Measurements from ENCODE around the gene ZBTB43. TPM values are rescaled to one million over a fixed set of nuclear protein-coding genes. Genes with fewer than 3 reads are reported as not detected.
A peak's percentile ranks its signal among the peaks of the same experiment; 100 is the strongest.

The ZBTB43 gene
- total RNA-seq, 1 donor from 2014 or later, result 17.7 TPM

DNA sequence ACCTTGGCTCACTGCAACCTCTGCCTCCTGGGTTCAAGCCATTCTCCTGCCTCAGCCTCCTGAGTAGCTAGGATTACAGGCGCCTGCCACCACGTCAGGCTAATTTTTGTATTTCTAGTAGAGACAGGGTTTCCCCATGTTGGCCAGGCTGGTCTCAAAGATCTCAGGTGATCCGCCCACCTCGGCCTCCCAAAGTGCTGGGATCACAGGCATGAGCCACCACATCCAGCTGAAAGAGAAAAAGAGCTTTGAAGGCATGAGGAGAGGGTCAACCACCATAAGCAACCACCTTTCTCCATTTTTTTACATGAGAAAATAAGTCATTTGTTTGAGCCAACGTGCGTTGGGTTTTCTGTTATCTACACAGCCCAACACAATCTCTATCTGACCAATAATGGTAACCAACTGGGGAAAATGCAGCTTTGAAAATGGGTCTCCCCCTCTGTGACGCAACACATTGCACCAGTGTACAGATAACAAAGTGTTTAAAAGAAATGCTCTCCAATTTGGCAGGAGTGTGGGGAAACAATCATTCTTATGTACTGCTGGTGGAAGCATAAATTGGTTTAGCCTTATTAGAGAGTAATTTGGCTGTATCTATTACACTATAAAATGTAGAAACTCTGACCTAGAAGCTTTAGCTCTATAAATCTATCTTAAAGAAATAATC is 45.8 kb upstream of the ZBTB43 start:
- TF ChIP-seq, protein P1, sequence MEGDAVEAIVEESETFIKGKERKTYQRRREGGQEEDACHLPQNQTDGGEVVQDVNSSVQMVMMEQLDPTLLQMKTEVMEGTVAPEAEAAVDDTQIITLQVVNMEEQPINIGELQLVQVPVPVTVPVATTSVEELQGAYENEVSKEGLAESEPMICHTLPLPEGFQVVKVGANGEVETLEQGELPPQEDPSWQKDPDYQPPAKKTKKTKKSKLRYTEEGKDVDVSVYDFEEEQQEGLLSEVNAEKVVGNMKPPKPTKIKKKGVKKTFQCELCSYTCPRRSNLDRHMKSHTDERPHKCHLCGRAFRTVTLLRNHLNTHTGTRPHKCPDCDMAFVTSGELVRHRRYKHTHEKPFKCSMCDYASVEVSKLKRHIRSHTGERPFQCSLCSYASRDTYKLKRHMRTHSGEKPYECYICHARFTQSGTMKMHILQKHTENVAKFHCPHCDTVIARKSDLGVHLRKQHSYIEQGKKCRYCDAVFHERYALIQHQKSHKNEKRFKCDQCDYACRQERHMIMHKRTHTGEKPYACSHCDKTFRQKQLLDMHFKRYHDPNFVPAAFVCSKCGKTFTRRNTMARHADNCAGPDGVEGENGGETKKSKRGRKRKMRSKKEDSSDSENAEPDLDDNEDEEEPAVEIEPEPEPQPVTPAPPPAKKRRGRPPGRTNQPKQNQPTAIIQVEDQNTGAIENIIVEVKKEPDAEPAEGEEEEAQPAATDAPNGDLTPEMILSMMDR (IDR thresholded peaks at IDR 0.05), result no peak
- Mint-ChIP-seq H3K4me3 (ENCODE audit: unreplicated experiment) (no peak overlapping the region), H3K27me3 (ENCODE audit: low read depth) (peaks cover 15% of the 10 kb centered on the region), H3K27ac (ENCODE audit: unreplicated experiment) (no peak overlapping the region), H3K4me1 (ENCODE audit: low read depth) (peaks cover 4% of the 10 kb centered on the region), H3K36me3 (ENCODE audit: low read depth) (no peaks in the 10 kb centered on the region), H3K9me3 (ENCODE audit: low read depth) (no peaks in the 10 kb centered on the region)
- DNase-seq (ENCODE audit: low spot score), result no peak

DNA sequence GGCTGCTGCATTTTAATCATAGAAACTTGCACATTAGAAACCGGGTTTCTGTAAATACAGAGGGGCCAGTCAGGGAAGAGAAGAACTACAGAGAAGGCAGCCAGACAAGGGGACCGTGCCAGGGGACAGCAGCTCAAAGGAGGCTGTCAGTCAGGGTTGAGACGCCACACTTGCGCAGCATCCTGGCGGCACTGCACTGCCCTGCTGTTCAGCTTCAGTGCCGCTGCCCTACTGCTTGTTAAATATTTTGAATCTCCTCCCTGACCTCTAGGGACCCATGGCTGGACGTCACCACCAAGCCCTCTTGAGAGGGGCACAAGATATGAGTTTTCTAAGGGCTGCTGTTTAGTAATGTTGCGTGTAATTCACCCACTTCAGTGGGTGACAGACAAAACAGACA is 43.6 kb upstream of the ZBTB43 start:
- Mint-ChIP-seq H3K27me3 (ENCODE audit: low read depth) (peaks cover 9% of the 10 kb centered on the region), H3K4me1 (ENCODE audit: low read depth) (peaks cover 4% of the 10 kb centered on the region), H3K27ac (ENCODE audit: unreplicated experiment) (no peak overlapping the region), H3K9me3 (ENCODE audit: low read depth) (no peaks in the 10 kb centered on the region), H3K36me3 (ENCODE audit: low read depth) (no peaks in the 10 kb centered on the region), H3K4me3 (ENCODE audit: unreplicated experiment) (no peak overlapping the region)
- DNase-seq (ENCODE audit: low spot score), result no peak
- TF ChIP-seq, protein P1 (IDR thresholded peaks at IDR 0.05), result no peak

DNA sequence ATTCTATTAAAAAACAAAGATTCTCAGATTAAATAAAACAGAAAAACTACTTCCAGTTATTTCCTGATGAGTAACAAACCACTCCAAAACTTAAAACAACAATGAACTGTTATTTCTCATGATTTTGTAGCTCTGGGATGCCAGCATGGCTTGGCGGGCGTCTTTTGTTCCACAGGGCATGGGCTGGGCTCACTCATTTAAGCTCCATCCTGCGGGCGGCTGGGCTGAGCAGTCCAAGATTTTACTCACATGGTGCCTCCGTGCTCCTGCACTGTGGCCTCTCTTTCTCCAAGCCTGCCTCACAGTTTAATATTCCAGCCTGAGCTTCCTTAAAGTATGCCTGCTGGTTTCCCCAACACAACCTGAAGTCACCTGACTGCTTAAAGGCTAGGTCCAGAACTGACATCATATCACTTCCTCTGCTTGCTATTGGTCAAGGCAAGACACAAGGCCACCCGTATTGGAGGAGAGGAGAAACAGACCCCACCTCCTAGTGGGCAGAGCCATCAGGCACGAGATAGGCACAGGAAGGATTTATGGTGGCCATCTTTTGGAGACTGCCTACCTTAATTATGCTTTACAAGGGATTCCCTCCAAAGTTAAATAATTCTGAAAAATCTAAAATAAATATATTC is 41.6 kb upstream of the ZBTB43 start:
- no peak for DNase-seq (ENCODE audit: low spot score)
- no peaks in the 10 kb centered on the region for H3K36me3 Mint-ChIP-seq (ENCODE audit: low read depth)
- TF ChIP-seq, protein P1 (IDR thresholded peaks at IDR 0.05), result no peak

DNA sequence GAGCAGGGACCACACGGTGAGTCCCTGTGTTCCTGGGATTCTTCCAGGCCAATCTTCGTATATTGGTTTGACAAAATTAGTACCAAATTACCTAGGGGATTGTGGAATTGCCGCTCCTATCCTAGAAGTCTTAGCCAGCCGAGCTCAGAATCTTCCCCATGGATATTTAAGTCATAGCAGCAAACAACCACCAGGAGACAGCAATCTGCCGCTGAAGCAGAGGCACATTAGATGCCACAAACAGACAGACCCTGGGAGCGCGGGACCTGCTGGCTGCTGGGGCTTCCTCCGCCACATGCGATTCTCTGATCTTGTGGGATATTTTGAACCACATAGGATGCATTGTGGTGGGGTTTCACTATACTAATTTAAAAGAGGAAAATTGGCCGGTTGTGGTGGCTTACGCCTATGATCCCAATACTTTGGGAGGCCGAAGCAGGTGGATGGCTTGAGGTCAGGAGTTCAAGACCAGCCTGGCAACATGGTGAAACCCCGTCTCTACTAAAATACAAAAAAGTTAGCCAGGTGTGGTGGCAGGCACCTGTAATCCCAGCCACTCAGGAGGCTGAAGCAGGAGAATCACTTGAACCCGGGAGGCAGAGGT is 31.7 kb upstream of the ZBTB43 start:
- TF ChIP-seq, protein P1 (IDR thresholded peaks at IDR 0.05), result peak; percentile 75
- Mint-ChIP-seq H3K36me3 (ENCODE audit: low read depth) (no peaks in the 10 kb centered on the region), H3K27ac (ENCODE audit: unreplicated experiment) (no peak overlapping the region), H3K4me1 (ENCODE audit: low read depth) (no peaks in the 10 kb centered on the region), H3K27me3 (ENCODE audit: low read depth) (peaks cover 16% of the 10 kb centered on the region), H3K9me3 (ENCODE audit: low read depth) (peaks cover 3% of the 10 kb centered on the region), H3K4me3 (ENCODE audit: unreplicated experiment) (no peak overlapping the region)
- no peak for DNase-seq (ENCODE audit: low spot score)

More for the DNA sequence above, 41.6 kb upstream of the ZBTB43 start:
- Mint-ChIP-seq H3K4me1 (ENCODE audit: low read depth) (peaks cover 4% of the 10 kb centered on the region), H3K4me3 (ENCODE audit: unreplicated experiment) (no peak overlapping the region), H3K27ac (ENCODE audit: unreplicated experiment) (no peak overlapping the region), H3K27me3 (ENCODE audit: low read depth) (peaks cover 5% of the 10 kb centered on the region), H3K9me3 (ENCODE audit: low read depth) (no peaks in the 10 kb centered on the region)

DNA sequence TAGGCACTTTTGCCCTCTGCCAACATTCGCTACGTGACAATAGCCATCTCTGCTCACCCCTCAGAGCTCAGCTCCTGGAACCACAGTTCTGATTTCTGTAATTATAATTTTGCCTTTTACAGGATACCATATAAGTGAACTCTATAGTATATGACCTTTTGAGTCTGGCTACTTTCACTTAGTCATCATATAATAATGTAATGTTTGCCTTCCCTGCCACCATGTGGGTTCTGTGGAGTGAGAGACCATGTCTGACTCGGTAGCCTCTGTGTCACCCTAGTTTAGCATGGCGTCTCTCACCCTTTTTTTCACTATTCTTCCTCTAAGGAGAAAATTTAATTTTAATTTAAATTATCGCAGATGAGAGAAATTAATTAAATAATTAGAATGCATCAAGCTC is 28.9 kb upstream of the ZBTB43 start:
- no peak overlapping the region for H3K27ac Mint-ChIP-seq (ENCODE audit: unreplicated experiment)
- DNase-seq (ENCODE audit: low spot score), result no peak
- TF ChIP-seq, protein P1 (IDR thresholded peaks at IDR 0.05), result no peak
- peaks cover 29% of the 10 kb centered on the region for H3K27me3 Mint-ChIP-seq (ENCODE audit: low read depth)
- no peak overlapping the region for H3K4me3 Mint-ChIP-seq (ENCODE audit: unreplicated experiment)
- H3K9me3 Mint-ChIP-seq (ENCODE audit: low read depth), result no peaks in the 10 kb centered on the region
- H3K4me1 Mint-ChIP-seq (ENCODE audit: low read depth), result no peaks in the 10 kb centered on the region
- H3K36me3 Mint-ChIP-seq (ENCODE audit: low read depth), result no peaks in the 10 kb centered on the region
